GM10248 (cell line): ENCODE data around the gene HSF5.
"Not testable (repeated sequence)": the region's sequence is repeated elsewhere in the genome, so short reads cannot be mapped to it uniquely, and the experiment has no call there.

Source experiments
- CTCF ChIA-PET: fragments of 300-600 bp; sonication (Branson Sonifier 250); formaldehyde crosslinking; extraction: SDS; loops from one replicate; lab custom pipeline; 2021; ENCODE audit warnings: antibody characterized with exemption; lab: Yijun Ruan, JAX
- POLR2A ChIA-PET: fragments of 350-650 bp; sonication (Branson Sonifier 250); formaldehyde crosslinking; extraction: SDS; loops from one replicate; lab custom pipeline; 2020; ENCODE audit warnings: antibody characterized with exemption; lab: Yijun Ruan, JAX
- DNase-seq: peaks from one replicate; pipeline ENCODE4 v3.0.0; 2012; ENCODE audit errors: extremely low spot score
- TF ChIP-seq, protein P1 (sequence below): IDR thresholded peaks from 2 replicates; pipeline ENCODE4 v1.5.1; 2012; ENCODE audit warnings: mild to moderate bottlenecking, low read depth; ENCODE audit errors: extremely low read depth, missing control alignments, control extremely low read depth

Gene HSF5

DNA sequence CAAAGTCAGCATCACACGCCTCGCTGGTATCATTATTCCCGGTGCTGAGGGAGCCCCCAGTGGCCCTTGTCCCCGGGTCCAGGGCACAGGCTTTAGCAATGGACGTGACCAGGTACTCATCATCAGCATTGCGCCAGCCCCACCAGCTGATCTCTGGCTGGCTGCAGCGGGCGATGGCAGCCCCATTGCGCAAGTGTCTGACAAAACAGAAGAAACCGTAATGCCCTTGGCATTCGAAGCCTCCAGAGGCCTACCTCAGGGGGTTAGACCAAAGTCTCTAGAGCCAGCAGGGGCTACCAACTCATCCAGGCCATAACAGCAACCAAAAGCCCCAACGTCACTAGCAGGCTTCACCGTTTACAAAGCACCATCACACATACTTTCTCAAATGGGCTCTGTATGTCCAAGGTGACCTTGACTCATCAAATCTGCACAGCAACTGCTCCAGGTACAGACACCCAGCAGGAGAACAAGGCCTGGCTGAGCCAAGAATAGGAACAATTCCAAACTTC is 19.0 kb upstream of the HSF5 start:
- ChIA-PET POLR2A (no interaction called here), CTCF (no interaction called here)
- no peak for DNase-seq
- TF ChIP-seq, protein P1, sequence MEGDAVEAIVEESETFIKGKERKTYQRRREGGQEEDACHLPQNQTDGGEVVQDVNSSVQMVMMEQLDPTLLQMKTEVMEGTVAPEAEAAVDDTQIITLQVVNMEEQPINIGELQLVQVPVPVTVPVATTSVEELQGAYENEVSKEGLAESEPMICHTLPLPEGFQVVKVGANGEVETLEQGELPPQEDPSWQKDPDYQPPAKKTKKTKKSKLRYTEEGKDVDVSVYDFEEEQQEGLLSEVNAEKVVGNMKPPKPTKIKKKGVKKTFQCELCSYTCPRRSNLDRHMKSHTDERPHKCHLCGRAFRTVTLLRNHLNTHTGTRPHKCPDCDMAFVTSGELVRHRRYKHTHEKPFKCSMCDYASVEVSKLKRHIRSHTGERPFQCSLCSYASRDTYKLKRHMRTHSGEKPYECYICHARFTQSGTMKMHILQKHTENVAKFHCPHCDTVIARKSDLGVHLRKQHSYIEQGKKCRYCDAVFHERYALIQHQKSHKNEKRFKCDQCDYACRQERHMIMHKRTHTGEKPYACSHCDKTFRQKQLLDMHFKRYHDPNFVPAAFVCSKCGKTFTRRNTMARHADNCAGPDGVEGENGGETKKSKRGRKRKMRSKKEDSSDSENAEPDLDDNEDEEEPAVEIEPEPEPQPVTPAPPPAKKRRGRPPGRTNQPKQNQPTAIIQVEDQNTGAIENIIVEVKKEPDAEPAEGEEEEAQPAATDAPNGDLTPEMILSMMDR: no peak

DNA sequence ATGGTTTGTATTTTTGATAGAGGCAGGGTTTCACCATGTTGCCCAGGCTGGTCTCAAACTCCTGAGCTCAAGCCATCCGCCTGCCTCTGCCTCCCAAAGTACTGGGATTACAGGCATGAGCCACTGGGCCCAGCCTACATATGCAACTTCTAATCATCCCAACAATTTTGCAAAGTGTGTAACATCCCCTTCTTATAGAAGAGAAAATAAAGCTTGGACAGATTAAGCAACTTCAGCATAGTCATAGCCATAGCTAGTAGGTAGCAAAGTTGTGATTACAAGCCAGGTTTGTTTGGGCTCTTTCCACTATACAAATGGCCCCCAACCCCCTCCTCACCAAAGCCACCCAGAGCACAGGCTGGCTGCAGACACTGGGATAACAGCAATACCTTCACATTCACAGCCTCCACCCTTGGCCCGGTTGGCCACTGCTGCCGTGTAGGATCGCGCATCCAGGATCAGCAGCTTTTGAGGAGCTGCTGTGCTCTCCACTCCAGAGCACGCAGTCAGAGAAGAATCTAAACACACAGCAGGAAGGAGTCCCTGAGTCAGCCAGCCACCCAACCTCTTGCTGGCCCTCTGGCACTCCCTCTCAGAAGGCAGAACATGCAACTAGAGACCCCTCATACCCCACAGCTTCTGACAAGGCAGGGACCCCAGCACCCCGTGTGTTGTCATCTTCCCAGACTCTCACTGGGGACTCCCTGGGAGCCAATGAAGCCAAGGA is 18.3 kb upstream of the HSF5 start:
- ChIA-PET CTCF (interaction anchor here (1.0 to 3.0 kb wide), 3 partner anchors 9 to 15 kb away, joined by 3 to 14 read pairs (median 3); no protein-coding TSS in a partner anchor), POLR2A (interaction anchor here (1.6 kb wide), 1 partner anchor 8 kb away, joined by 4 read pairs; the partner anchor contains the start of gene MTMR4)
- TF ChIP-seq, protein P1: no peak
- no peak for DNase-seq

GRCh38 chr17:58504826-58505351 is 16.7 kb upstream of the HSF5 start:
- TF ChIP-seq, protein P1: no peak
- ChIA-PET POLR2A (interaction anchor here (1.2 to 1.3 kb wide), 2 partner anchors 13 to 126 kb away, joined by 5 to 6 read pairs; no protein-coding TSS in a partner anchor), CTCF (interaction anchor here (0.7 to 3.0 kb wide), 4 partner anchors 8 to 15 kb away, joined by 3 to 14 read pairs (median 4); no protein-coding TSS in a partner anchor)
- DNase-seq: peak; percentile 85

DNA sequence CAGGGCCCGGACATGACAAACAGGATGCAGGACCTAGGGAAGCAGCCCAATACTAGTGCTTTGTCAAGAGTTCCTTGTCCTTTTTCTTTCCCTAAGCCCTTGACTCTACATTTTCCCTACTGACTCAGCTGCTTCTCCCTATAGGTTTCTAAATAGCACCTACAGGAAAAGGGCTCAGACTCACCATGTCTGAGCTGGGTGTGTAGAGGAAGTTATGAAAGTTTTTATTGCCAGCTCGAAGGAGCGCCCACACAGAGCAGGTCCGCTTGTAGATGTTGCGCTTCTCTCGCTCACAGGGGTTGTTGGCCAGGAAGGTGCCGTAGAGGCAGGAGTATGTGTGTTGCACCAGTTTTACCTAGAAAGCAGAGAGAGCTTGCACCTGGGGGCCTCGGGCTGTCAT is 15.7 kb upstream of the HSF5 start:
- POLR2A ChIA-PET: interaction anchor here (0.6 kb wide), 2 partner anchors 124 to 1543 kb away, joined by 3 to 12 read pairs; partner anchors contain the start of gene COIL

GRCh38 chr17:58503134-58503533 is 14.9 kb upstream of the HSF5 start:
- ChIA-PET POLR2A (interaction anchor here (0.6 kb wide), 1 partner anchor 125 kb away, joined by 12 read pairs; no protein-coding TSS in a partner anchor), CTCF (interaction anchor here (1.0 kb wide), 1 partner anchor 13 kb away, joined by 3 read pairs; no protein-coding TSS in a partner anchor)
- DNase-seq: not testable (repeated sequence)

More for the DNA sequence above, 15.7 kb upstream of the HSF5 start:
- CTCF ChIA-PET: interaction anchor here (3.0 kb wide), 1 partner anchor 15 kb away, joined by 14 read pairs; no protein-coding TSS in a partner anchor
- no peak for DNase-seq
- TF ChIP-seq, protein P1: no peak

- no peak for DNase-seq
- TF ChIP-seq, protein P1: no peak
- CTCF ChIA-PET: interaction anchor here (1.2 kb wide), 1 partner anchor 16 kb away, joined by 3 read pairs; no protein-coding TSS in a partner anchor
- POLR2A ChIA-PET: interaction anchor here (0.6 kb wide), 1 partner anchor 418 kb away, joined by 4 read pairs; the partner anchor contains the start of gene DYNLL2
Observed at GRCh38 chr17:58501451-58501850, 13.2 kb upstream of the HSF5 start.
